ENCODE data around the gene IL17REL. TPM values are rescaled to one million over a fixed set of nuclear protein-coding genes. Genes with fewer than 3 reads are reported as not detected.
"Not testable (repeated sequence)": the region's sequence is repeated elsewhere in the genome, so short reads cannot be mapped to it uniquely, and the experiment has no call there.

The IL17REL gene
- total RNA-seq, 6 experiments from 2014 or later = not detected

GRCh38 chr22:49983148-49984042, 29.2 kb downstream of the IL17REL start:
- TF ChIP-seq, protein P1, sequence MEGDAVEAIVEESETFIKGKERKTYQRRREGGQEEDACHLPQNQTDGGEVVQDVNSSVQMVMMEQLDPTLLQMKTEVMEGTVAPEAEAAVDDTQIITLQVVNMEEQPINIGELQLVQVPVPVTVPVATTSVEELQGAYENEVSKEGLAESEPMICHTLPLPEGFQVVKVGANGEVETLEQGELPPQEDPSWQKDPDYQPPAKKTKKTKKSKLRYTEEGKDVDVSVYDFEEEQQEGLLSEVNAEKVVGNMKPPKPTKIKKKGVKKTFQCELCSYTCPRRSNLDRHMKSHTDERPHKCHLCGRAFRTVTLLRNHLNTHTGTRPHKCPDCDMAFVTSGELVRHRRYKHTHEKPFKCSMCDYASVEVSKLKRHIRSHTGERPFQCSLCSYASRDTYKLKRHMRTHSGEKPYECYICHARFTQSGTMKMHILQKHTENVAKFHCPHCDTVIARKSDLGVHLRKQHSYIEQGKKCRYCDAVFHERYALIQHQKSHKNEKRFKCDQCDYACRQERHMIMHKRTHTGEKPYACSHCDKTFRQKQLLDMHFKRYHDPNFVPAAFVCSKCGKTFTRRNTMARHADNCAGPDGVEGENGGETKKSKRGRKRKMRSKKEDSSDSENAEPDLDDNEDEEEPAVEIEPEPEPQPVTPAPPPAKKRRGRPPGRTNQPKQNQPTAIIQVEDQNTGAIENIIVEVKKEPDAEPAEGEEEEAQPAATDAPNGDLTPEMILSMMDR (IDR thresholded peaks at IDR 0.05) = peak; percentile 66
- H3K4me1 Mint-ChIP-seq (ENCODE audit: low read depth) = no peaks in the 10 kb centered on the region
- no peak for DNase-seq
- H3K9me3 Mint-ChIP-seq = peaks cover 33% of the 10 kb centered on the region
- no peak overlapping the region for H3K27ac Mint-ChIP-seq
- peaks cover 19% of the 10 kb centered on the region for H3K36me3 Mint-ChIP-seq (ENCODE audit: low read depth)
- peaks cover 17% of the 10 kb centered on the region for H3K27me3 Mint-ChIP-seq (ENCODE audit: insufficient read depth)
- H3K4me3 Mint-ChIP-seq = no peak overlapping the region

DNA sequence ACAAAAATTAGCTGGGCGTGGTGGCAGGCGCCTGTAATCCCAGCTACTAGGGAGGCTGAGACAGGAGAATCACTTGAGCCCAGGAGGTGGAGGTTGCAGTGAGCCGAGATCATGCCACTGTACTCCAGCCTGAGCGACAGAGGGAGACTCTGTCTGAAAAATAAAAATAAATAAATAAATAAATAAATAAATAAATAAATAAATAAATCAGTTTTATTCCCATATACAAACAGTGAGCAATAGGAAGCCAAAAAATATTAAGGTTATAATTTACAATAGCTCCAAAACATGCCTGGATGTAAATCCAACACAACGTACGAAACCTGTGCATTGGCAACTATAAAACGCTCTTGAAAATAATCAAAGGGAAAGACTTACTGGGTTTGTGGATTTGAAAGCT, 30.8 kb downstream of the IL17REL start:
- H3K9me3 Mint-ChIP-seq = peaks cover 31% of the 10 kb centered on the region
- H3K4me1 Mint-ChIP-seq (ENCODE audit: low read depth); H3K27ac Mint-ChIP-seq; DNase-seq; H3K4me3 Mint-ChIP-seq: not testable (repeated sequence)
- peaks cover 19% of the 10 kb centered on the region for H3K36me3 Mint-ChIP-seq (ENCODE audit: low read depth)
- H3K27me3 Mint-ChIP-seq (ENCODE audit: insufficient read depth) = peaks cover 12% of the 10 kb centered on the region

DNA sequence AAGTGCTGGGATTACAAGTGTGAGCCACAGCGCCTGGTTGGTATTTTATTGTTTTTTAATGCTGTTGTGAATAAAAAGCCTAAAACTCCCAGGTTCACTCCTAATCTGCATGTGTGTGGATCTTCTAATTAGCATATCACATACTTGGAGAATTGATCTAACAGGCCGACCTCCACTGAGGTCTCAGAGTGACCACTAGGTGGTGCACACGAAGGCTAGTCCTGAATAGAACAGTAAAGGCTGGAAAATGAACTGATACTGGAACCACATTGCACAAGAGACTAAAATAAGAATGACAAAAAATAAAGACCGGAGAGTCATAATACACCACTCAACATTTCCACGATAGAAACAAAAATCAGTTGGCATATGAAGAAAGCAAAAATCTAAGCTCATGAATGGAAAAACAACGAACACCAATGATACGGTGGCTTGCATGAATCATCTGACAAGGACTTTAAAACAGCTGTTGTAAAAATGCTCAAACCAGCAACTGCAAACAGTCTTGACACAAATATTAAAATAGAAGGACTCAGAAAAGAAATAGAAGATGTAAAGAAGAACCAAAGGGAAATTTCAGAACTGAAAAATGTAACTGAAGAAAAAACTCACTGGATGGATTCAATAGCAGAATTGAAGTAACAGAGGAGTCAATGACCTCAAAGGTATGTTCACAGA, 32.8 kb downstream of the IL17REL start:
- Mint-ChIP-seq H3K27ac (no peak overlapping the region), H3K36me3 (ENCODE audit: low read depth) (peaks cover 9% of the 10 kb centered on the region)
- peak; percentile 31 for DNase-seq

GRCh38 chr22:49977578-49977977, 35.0 kb downstream of the IL17REL start:
- TF ChIP-seq, protein P1 (IDR thresholded peaks at IDR 0.05) = no peak
- DNase-seq = no peak
- Mint-ChIP-seq H3K36me3 (ENCODE audit: low read depth) (peaks cover 9% of the 10 kb centered on the region), H3K4me1 (ENCODE audit: low read depth) (peaks cover 14% of the 10 kb centered on the region), H3K27ac (no peak overlapping the region), H3K4me3 (no peak overlapping the region), H3K9me3 (peaks cover 10% of the 10 kb centered on the region), H3K27me3 (ENCODE audit: insufficient read depth) (no peaks in the 10 kb centered on the region; the same call in 1 of the 2 replicates)

More for the DNA sequence above, 32.8 kb downstream of the IL17REL start:
- H3K4me1 Mint-ChIP-seq (ENCODE audit: low read depth) = peaks cover 14% of the 10 kb centered on the region
- peaks cover 15% of the 10 kb centered on the region for H3K9me3 Mint-ChIP-seq
- TF ChIP-seq, protein P1 (IDR thresholded peaks at IDR 0.05) = peak; percentile 83
- no peak overlapping the region for H3K4me3 Mint-ChIP-seq
- H3K27me3 Mint-ChIP-seq (ENCODE audit: insufficient read depth) = peaks cover 5% of the 10 kb centered on the region; the same call in 1 of the 2 replicates

GRCh38 chr22:49976439-49977175, 36.0 kb downstream of the IL17REL start:
- H3K27me3 Mint-ChIP-seq (ENCODE audit: insufficient read depth) = no peaks in the 10 kb centered on the region; the same call in 1 of the 2 replicates
- DNase-seq = no peak
- TF ChIP-seq, protein P1 (IDR thresholded peaks at IDR 0.05) = no peak
- peaks cover 9% of the 10 kb centered on the region for H3K36me3 Mint-ChIP-seq (ENCODE audit: low read depth)
- H3K4me3 Mint-ChIP-seq = no peak overlapping the region
- no peak overlapping the region for H3K27ac Mint-ChIP-seq
- H3K4me1 Mint-ChIP-seq (ENCODE audit: low read depth) = peaks cover 14% of the 10 kb centered on the region
- peaks cover 10% of the 10 kb centered on the region for H3K9me3 Mint-ChIP-seq

All from HFFc6 (cell line).